Parathyroid adenoma (tissue), 2 donors: Measurements from ENCODE around the gene RBM19.

ENCODE experiments used
- H2AFZ ChIP-seq: fragments of 300-600 bp; sonication (generic); one replicate; pipeline ENCODE4 v1.7.0; 2017; ENCODE audit warnings: antibody characterized with exemption, mild to moderate bottlenecking
- H3K27ac ChIP-seq: fragments of 300-600 bp; sonication (generic); one replicate; pipeline ENCODE4 v1.7.0; 2017
- H3K27me3 ChIP-seq: fragments of 300-600 bp; sonication (generic); one replicate; pipeline ENCODE4 v1.7.0; 2017; ENCODE audit warnings: low read length; ENCODE audit not compliant: control insufficient read depth, insufficient read depth
- H3K36me3 ChIP-seq: fragments of 300-600 bp; sonication (generic); one replicate; pipeline ENCODE4 v1.7.0; 2017; ENCODE audit warnings: low read length; ENCODE audit not compliant: control insufficient read depth, insufficient read depth
- H3K4me1 ChIP-seq: fragments of 300-600 bp; sonication (generic); one replicate; pipeline ENCODE4 v1.7.0; 2017; ENCODE audit warnings: control low read depth
- H3K4me2 ChIP-seq: fragments of 300-600 bp; sonication (generic); one replicate; pipeline ENCODE4 v1.7.0; 2017; ENCODE audit warnings: low read length
- H3K4me3 ChIP-seq: fragments of 300-600 bp; sonication (generic); one replicate; pipeline ENCODE4 v1.7.0; 2017; ENCODE audit warnings: low read depth, low read length
- H3K79me2 ChIP-seq: fragments of 300-600 bp; sonication (generic); one replicate; pipeline ENCODE4 v1.7.0; 2017; ENCODE audit warnings: control low read depth
- H3K9ac ChIP-seq: fragments of 300-600 bp; sonication (generic); one replicate; pipeline ENCODE4 v1.7.0; 2017; ENCODE audit warnings: mild to moderate bottlenecking
- H3K9me3 ChIP-seq: fragments of 300-600 bp; sonication (generic); one replicate; pipeline ENCODE4 v1.7.0; 2017; ENCODE audit warnings: low read length; ENCODE audit not compliant: control insufficient read depth
- TF ChIP-seq, protein P1 (sequence below): fragments of 300-600 bp; sonication (generic); IDR thresholded peaks from one replicate; pipeline ENCODE4 v1.7.0; 2017; ENCODE audit warnings: antibody characterized with exemption, mild to moderate bottlenecking
- donor health status: primary hyperparathyroidism.

RBM19 gene

DNA sequence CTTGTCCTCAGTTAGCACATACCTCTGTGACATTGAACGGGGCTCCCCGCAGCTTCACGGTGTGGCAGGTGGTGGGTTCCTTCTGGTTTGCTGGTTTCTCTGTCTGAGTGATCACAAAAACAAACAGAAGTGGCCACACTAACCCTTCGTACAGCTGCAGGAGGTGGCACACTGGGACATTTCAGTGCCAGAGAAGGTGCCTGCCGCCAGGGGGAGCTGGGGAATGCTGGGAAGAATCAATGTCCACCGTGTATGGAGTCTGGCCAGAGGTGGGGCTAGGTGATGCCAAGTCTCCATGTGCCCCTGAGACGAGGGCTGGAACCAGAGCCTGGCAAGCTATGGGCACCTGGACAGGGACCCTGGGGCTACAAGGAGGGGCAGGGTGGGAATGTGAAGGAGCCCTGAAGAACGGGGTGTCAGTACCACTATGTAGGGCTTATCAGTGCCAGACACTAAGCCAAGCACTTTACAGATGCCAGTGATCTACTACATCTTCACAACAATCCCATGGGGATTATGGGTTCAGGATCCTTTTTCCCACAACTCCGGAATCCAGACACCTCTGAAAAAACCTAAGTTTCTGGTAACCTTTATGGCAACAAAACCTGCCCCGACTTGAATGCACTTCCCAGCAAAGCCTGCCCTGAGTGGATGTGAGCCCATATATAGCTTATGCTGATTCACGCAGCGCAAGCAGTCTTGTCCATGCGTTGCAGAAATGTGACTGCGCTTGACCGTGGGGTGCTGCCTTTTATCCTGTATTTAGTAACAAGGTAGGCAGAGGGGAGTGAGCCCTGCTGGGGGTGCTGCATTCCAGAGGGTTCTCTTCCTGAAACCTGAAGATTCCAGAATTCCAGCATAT, 10.8 kb downstream of the RBM19 start:
- no peak overlapping the region for H3K4me3 ChIP-seq
- H3K9me3 ChIP-seq, result no peaks in the 10 kb centered on the region
- TF ChIP-seq, protein P1, sequence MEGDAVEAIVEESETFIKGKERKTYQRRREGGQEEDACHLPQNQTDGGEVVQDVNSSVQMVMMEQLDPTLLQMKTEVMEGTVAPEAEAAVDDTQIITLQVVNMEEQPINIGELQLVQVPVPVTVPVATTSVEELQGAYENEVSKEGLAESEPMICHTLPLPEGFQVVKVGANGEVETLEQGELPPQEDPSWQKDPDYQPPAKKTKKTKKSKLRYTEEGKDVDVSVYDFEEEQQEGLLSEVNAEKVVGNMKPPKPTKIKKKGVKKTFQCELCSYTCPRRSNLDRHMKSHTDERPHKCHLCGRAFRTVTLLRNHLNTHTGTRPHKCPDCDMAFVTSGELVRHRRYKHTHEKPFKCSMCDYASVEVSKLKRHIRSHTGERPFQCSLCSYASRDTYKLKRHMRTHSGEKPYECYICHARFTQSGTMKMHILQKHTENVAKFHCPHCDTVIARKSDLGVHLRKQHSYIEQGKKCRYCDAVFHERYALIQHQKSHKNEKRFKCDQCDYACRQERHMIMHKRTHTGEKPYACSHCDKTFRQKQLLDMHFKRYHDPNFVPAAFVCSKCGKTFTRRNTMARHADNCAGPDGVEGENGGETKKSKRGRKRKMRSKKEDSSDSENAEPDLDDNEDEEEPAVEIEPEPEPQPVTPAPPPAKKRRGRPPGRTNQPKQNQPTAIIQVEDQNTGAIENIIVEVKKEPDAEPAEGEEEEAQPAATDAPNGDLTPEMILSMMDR, result no peak
- H3K4me2 ChIP-seq, result no peak overlapping the region
- no peak overlapping the region for H2AFZ ChIP-seq
- no peak overlapping the region for H3K27ac ChIP-seq
- no peak overlapping the region for H3K9ac ChIP-seq
- no peaks in the 10 kb centered on the region for H3K36me3 ChIP-seq
- H3K27me3 ChIP-seq, result no peaks in the 10 kb centered on the region
- H3K4me1 ChIP-seq, result no peaks in the 10 kb centered on the region
- H3K79me2 ChIP-seq, result no peaks in the 10 kb centered on the region

DNA sequence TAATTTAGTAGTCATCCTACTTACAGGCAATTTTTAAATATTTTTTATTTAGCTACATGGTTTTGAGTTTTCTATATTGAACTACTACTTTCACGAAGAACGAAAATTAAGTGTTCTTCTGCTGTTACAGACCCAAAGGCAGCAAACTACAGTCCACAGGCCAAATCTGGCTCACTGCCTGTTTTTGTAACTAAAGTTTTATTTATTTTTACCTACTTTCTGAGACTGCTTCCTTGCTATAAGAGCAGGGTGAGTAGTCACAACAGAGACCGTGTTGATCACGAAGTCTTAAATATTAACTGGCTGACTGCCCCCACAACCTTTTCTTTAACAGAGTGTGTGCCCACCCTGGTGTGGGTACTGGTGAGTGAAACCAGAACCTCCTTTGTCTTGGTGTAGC, 11.6 kb downstream of the RBM19 start:
- Histone ChIP-seq H3K9ac (no peak overlapping the region), H2AFZ (no peak overlapping the region), H3K27ac (no peak overlapping the region), H3K4me2 (no peak overlapping the region), H3K4me1 (no peaks in the 10 kb centered on the region), H3K79me2 (no peaks in the 10 kb centered on the region), H3K36me3 (no peaks in the 10 kb centered on the region), H3K9me3 (no peaks in the 10 kb centered on the region), H3K27me3 (no peaks in the 10 kb centered on the region), H3K4me3 (no peak overlapping the region)
- TF ChIP-seq, protein P1, result no peak

DNA sequence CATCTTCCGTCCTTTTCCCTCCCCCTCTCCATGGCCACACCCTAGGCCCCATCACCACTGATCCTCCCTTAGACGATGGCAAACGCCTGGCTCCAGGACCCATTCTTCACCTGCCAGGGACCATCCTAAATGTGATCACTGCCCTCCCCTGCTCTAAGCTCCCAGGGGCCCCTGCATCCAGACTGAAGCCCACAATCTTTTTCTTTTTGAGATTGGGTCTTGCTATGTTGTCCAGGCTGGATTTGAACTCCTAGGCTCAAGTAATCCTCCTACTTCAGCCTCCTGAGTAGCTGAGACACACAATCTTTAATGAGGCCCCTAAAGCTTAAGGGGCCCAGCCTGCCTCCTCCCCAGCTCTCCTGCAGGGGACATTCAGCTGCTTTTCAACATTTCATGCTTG, 15.3 kb downstream of the RBM19 start:
- Histone ChIP-seq H3K27ac (no peak overlapping the region), H3K9me3 (no peaks in the 10 kb centered on the region), H3K4me3 (no peak overlapping the region), H3K4me2 (no peak overlapping the region), H3K36me3 (no peaks in the 10 kb centered on the region), H3K9ac (no peak overlapping the region), H3K27me3 (no peaks in the 10 kb centered on the region), H2AFZ (no peak overlapping the region), H3K79me2 (no peaks in the 10 kb centered on the region), H3K4me1 (no peaks in the 10 kb centered on the region)
- TF ChIP-seq, protein P1, result no peak

DNA sequence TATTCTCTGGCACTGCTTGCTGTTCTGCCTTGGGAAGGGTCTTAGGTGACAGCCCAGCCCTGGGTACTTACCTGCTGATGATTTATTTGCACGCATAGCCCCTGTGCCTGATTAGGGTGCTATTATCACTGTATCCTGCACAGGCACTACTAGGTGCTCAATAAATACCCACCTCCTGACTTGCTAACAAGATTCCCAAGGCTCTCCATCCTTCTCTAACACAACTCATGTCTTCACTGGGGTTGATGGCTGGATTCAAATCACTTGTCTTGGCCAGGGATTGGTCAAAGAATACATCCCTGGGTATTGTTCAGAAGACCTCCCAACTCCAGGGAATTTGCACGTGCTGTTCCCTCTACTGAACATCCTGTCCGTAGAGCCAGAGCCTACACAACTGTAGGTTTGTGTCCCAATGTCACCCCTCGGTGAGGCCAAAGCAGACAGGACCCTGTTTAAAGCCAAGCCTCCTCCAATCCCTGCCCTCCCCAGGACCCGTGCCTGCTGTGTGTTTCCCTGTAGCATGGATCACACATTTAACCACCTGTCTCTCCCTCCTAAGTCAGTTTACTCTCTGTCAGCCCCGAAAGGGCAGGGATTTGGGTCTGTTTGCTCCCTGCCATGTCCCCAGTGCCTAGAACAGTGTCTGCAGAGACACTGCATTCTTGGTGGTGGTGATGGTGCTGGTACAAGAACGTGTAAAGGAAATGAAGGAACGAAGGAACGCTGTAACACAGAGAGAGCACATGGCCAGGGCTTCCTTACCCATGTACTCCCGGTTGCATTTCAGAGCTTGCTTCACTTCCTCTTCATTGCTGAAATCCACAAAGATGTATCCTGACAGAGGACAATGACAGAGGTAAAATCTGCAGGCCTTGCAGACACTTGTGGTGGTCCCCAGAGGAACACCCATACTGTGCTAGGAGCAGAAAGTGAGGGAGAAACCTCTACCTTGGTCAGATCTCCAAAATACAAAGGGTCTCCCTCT, 16.5 kb downstream of the RBM19 start:
- no peaks in the 10 kb centered on the region for H3K36me3 ChIP-seq
- H3K79me2 ChIP-seq, result no peaks in the 10 kb centered on the region

More for the DNA sequence above, 16.5 kb downstream of the RBM19 start:
- Histone ChIP-seq H3K9ac (no peak overlapping the region), H3K27me3 (no peaks in the 10 kb centered on the region), H3K4me1 (no peaks in the 10 kb centered on the region), H3K4me3 (no peak overlapping the region), H3K9me3 (no peaks in the 10 kb centered on the region), H3K4me2 (no peak overlapping the region), H3K27ac (no peak overlapping the region), H2AFZ (no peak overlapping the region)
- TF ChIP-seq, protein P1, result no peak
